GM13976 (cell line): Measurements from ENCODE around the gene PIP5KL1.

ENCODE experiments used
- DNase-seq: peaks from one replicate; pipeline ENCODE4 v3.0.0; 2012; ENCODE audit warnings: low spot score
- in situ Hi-C: fragments of 300-500 bp; cut with MboI; formaldehyde crosslinking; loops from one replicate; pipeline ENCODE4 v1.12.0; 2022; ENCODE audit warnings: low sequenced_read_pairs, mixed read lengths, inconsistent platforms; ENCODE audit not compliant: unreplicated experiment
- TF ChIP-seq, protein P1 (sequence below): IDR thresholded peaks from 2 replicates; pipeline ENCODE4 v1.5.1; 2012; ENCODE audit warnings: borderline replicate concordance, mild to moderate bottlenecking; ENCODE audit not compliant: insufficient read depth; ENCODE audit errors: extremely low read depth, missing control alignments, control extremely low read depth

The PIP5KL1 gene

GRCh38 chr9:127931092-127931881, 710 bp upstream of the PIP5KL1 start:
- in situ Hi-C loops, result loop anchor here (25.0 kb wide), 1 partner anchor 106 kb away; no protein-coding TSS in a partner anchor
- TF ChIP-seq, protein P1, sequence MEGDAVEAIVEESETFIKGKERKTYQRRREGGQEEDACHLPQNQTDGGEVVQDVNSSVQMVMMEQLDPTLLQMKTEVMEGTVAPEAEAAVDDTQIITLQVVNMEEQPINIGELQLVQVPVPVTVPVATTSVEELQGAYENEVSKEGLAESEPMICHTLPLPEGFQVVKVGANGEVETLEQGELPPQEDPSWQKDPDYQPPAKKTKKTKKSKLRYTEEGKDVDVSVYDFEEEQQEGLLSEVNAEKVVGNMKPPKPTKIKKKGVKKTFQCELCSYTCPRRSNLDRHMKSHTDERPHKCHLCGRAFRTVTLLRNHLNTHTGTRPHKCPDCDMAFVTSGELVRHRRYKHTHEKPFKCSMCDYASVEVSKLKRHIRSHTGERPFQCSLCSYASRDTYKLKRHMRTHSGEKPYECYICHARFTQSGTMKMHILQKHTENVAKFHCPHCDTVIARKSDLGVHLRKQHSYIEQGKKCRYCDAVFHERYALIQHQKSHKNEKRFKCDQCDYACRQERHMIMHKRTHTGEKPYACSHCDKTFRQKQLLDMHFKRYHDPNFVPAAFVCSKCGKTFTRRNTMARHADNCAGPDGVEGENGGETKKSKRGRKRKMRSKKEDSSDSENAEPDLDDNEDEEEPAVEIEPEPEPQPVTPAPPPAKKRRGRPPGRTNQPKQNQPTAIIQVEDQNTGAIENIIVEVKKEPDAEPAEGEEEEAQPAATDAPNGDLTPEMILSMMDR, result no peak
- DNase-seq, result peak; percentile 73

DNA sequence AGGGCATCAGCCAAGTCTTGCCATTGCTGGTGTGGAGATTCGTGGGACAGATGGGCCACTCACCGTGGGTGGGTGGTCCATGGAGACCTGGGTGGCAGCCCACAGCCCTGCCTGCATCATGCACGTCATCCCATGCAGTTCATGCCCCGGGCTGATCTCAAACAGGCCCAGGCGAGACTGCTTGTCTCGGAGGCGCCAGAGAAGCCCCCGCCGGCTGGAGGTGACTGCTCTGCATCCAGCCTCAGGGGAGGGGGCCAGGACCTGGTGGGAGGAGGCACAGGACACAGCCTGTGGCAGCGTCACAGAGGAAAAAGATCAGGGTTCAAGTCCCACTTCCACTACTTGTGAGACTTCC, 975 bp downstream of the PIP5KL1 start:
- TF ChIP-seq, protein P1, result no peak
- in situ Hi-C loops, result loop anchor here (25.0 kb wide), 1 partner anchor 108 kb away; no protein-coding TSS in a partner anchor
- no peak for DNase-seq

- no peak for DNase-seq
- in situ Hi-C loops, result loop anchor here (25.0 kb wide), 1 partner anchor 108 kb away; no protein-coding TSS in a partner anchor
- TF ChIP-seq, protein P1, result no peak
These were observed 1.6 kb downstream of the PIP5KL1 start for GRCh38 chr9:127928676-127929624.

- in situ Hi-C loops, result loop anchor here (25.0 kb wide), 1 partner anchor 109 kb away; no protein-coding TSS in a partner anchor
- TF ChIP-seq, protein P1, result no peak
These were observed 2.4 kb downstream of the PIP5KL1 start for GRCh38 chr9:127927988-127928675.

DNA sequence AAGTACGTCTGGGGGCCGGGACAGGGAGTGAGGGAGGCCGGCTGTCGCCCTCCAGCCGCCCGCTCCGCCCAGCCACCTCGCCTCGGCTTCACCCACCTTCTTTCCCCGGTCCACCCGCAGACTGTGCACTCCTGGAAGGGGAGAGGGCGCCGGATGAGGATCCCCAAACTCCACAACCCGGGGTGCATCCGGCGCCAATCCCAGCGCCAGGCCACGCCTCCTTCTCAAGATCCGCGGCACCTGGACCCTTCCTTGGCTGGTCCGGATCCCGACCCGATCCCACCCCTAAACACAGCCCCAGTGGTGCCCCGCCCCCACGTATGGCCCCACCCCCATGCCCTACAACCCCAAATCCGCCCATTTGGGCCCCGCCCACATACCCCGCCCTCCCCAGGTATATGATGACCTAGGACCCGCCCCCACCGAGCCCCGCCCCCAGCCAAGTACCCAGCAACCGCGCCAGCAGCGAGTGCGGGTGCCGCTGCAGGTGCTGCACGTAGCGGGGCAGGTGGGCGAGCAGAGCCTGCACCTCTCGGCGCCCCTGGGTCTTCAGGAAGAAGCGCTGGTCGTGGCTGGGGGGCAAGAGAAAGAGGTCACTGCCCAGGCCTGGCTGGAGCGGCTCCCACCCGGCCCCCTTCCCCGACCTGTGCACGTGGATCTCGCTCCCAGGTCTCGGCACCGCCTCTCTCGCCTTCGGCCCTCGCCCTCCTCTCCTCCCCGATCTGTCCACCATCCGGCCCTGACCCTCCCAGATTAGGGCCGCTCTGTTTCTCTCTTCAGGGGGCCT, 3.2 kb downstream of the PIP5KL1 start:
- TF ChIP-seq, protein P1, result no peak
- no peak for DNase-seq
- in situ Hi-C loops, result loop anchor here (25.0 kb wide), 1 partner anchor 110 kb away; no protein-coding TSS in a partner anchor

More at GRCh38 chr9:127927988-127928675, 2.4 kb downstream of the PIP5KL1 start:
- DNase-seq, result no peak
